ENCODE data around the gene PTH1R.

DNA sequence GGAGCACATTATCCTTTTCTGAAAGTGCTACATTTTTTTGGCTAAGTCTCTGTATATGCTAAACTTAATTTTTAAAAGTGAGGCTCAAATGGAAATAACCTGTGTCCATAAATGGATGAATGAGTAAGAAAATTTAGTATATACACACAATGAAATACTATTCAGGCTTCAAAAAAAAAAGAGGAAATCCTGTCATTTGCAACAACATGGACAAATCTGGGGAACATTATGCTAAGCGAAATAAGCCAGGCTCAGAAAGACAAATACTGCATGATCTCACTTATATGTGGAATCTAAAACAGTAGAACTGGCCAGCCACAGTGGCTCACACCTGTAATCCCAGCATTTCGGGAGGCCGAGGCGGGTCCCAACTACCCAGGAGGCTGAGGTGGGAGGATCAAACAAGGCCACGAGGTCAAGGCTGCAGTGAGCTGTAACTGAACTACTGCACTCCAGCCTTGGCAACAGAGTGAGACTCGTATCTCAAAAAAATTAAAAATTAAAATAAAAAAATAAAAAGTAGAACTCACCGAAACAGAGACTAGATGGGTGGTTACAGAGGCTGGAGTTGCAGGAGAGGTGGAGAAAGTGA lies 73.2 kb downstream of the PTH1R start:
- TF ChIP-seq, protein P1, sequence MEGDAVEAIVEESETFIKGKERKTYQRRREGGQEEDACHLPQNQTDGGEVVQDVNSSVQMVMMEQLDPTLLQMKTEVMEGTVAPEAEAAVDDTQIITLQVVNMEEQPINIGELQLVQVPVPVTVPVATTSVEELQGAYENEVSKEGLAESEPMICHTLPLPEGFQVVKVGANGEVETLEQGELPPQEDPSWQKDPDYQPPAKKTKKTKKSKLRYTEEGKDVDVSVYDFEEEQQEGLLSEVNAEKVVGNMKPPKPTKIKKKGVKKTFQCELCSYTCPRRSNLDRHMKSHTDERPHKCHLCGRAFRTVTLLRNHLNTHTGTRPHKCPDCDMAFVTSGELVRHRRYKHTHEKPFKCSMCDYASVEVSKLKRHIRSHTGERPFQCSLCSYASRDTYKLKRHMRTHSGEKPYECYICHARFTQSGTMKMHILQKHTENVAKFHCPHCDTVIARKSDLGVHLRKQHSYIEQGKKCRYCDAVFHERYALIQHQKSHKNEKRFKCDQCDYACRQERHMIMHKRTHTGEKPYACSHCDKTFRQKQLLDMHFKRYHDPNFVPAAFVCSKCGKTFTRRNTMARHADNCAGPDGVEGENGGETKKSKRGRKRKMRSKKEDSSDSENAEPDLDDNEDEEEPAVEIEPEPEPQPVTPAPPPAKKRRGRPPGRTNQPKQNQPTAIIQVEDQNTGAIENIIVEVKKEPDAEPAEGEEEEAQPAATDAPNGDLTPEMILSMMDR (IDR thresholded peaks at IDR 0.05): no peak
- TF ChIP-seq POLR2A (IDR thresholded peaks at IDR 0.05) (no peak), POLR2AphosphoS5 (IDR thresholded peaks at IDR 0.05) (no peak)

All from gastroesophageal sphincter (tissue), 3 donors.